Fibroblast of lung (primary cell): ENCODE data around the gene PRDX5.

Experiments
- EZH2 ChIP-seq: IDR thresholded peaks from 2 replicates; pipeline ENCODE4 v1.5.1; 2012; ENCODE audit warnings: low read length, control low read depth, mild to moderate bottlenecking; ENCODE audit errors: missing control alignments
- TF ChIP-seq, protein P1 (sequence below), 2 donors: IDR thresholded peaks in 1 of 2; conservative IDR thresholded peaks in 1 of 2; 1 replicate in 1 of 2; 2 replicates in 1 of 2; pipeline ENCODE4 v1.5.1; 2011 to 2012; ENCODE audit warnings: low read length in 2 of 2, control low read depth in 1 of 2, inconsistent platforms in 1 of 2, low read depth in 1 of 2, mild to moderate bottlenecking in 1 of 2

GRCh38 chr11:64343767-64344559 is 26.0 kb downstream of the PRDX5 start:
- TF ChIP-seq, protein P1, sequence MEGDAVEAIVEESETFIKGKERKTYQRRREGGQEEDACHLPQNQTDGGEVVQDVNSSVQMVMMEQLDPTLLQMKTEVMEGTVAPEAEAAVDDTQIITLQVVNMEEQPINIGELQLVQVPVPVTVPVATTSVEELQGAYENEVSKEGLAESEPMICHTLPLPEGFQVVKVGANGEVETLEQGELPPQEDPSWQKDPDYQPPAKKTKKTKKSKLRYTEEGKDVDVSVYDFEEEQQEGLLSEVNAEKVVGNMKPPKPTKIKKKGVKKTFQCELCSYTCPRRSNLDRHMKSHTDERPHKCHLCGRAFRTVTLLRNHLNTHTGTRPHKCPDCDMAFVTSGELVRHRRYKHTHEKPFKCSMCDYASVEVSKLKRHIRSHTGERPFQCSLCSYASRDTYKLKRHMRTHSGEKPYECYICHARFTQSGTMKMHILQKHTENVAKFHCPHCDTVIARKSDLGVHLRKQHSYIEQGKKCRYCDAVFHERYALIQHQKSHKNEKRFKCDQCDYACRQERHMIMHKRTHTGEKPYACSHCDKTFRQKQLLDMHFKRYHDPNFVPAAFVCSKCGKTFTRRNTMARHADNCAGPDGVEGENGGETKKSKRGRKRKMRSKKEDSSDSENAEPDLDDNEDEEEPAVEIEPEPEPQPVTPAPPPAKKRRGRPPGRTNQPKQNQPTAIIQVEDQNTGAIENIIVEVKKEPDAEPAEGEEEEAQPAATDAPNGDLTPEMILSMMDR (conservative IDR thresholded peaks at IDR 0.05 in 1 of 2, IDR thresholded peaks at IDR 0.05 in 1 of 2; ENCODE audit: low read depth in 1 of 2, low read length in 2 of 2), result no peak
- TF ChIP-seq EZH2, result no peak
